HG03108 (cell line): ENCODE measurements around the gene PCSK4.
"Not testable (repeated sequence)": the region's sequence is repeated elsewhere in the genome, so short reads cannot be mapped to it uniquely, and the experiment has no call there.

Experiments used
- ATAC-seq: cut with Tn5 transposase; IDR thresholded peaks from one replicate; pipeline ENCODE4 v1.9.1; 2021; ENCODE audit warnings: moderate library complexity; ENCODE audit not compliant: unreplicated experiment

The PCSK4 gene

GRCh38 chr19:1505991-1506881, 16.1 kb upstream of the PCSK4 start:
- no peak for ATAC-seq

- ATAC-seq, result no peak
These were observed 14.9 kb upstream of the PCSK4 start for GRCh38 chr19:1505012-1505411.

GRCh38 chr19:1503925-1504773, 14.0 kb upstream of the PCSK4 start:
- no peak for ATAC-seq

- ATAC-seq, result no peak
These were observed 13.2 kb upstream of the PCSK4 start for GRCh38 chr19:1503089-1503924.

GRCh38 chr19:1502433-1503088, 12.4 kb upstream of the PCSK4 start:
- ATAC-seq, result no peak

GRCh38 chr19:1501200-1501595, 11.0 kb upstream of the PCSK4 start:
- ATAC-seq, result no peak

- not testable (repeated sequence) for ATAC-seq
These were observed 9.1 kb upstream of the PCSK4 start for GRCh38 chr19:1499231-1499630.

GRCh38 chr19:1497578-1498235, 7.6 kb upstream of the PCSK4 start:
- no peak for ATAC-seq

GRCh38 chr19:1496714-1497577, 6.8 kb upstream of the PCSK4 start:
- ATAC-seq, result no peak

GRCh38 chr19:1495799-1496713, 5.9 kb upstream of the PCSK4 start:
- no peak for ATAC-seq

GRCh38 chr19:1495051-1495798, 5.1 kb upstream of the PCSK4 start:
- ATAC-seq, result no peak

- no peak for ATAC-seq
These were observed 4.1 kb upstream of the PCSK4 start for GRCh38 chr19:1494115-1494815.

GRCh38 chr19:1492474-1493006, 2.4 kb upstream of the PCSK4 start:
- no peak for ATAC-seq

GRCh38 chr19:1491849-1492170, 1.7 kb upstream of the PCSK4 start:
- no peak for ATAC-seq

- ATAC-seq, result no peak
These were observed 1.1 kb upstream of the PCSK4 start, which contains the start of gene REEP6 for GRCh38 chr19:1491114-1491848. TSS of gene REEP6 (plus strand) at chr19:1491181. CDS start at chr19:1491270, 89 bp downstream.
